NK-92 (cell line): ENCODE measurements around the gene SEC61G.

ENCODE experiments used
- DNase-seq: peaks from one replicate; lab custom pipeline; 2025; ENCODE audit not compliant: unreplicated experiment; lab: John Stamatoyannopoulos, UW

The SEC61G gene

DNA sequence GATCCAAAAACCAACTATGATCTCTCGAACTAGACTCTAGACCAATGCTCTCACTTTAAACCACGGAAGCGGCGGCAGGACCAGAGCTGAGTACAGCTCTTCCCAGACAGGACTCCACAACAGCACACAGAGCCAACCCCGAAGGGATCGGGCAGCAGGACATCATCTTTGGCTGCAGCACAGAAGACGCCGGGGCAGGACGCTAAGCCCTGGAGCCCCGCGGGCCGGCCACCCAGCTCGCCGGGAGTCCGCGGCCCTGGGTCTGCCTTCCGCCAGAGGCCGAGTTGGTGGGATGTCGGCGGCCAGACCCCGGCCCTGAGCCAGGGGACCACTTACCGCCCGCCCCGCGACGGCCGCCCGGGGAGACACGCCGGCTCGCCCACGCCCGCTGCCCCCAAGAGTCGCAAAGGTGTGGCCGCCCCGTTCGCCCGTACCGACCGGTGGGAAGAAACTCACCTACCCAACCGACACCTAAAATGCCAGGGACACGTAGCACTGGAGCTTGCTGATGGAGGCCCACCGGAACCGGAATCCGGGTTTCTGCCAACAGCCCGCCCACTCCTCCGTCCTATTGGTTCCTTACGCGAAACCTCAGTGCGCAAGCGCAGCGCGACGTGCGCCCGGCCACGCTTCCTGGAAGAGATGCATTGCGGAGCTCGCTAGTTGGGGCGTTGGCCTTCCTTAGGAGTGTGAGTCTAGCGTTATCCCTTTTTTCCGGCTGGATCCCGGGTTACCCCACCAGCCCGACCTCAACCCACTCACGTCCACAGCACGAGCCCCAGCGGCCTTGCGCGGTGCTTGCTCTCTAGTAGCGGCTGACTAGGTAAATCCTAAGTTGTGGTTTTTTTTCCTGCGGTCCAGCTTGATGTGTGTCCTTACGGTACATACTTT lies at the start of gene SEC61G:
Gene SEC61G, minus strand, starts transcription at position 510 of the 891 bp plus-strand sequence. CDS start 1,623 bp downstream, outside the sequence.
- DNase-seq, result peak; percentile 66

DNA sequence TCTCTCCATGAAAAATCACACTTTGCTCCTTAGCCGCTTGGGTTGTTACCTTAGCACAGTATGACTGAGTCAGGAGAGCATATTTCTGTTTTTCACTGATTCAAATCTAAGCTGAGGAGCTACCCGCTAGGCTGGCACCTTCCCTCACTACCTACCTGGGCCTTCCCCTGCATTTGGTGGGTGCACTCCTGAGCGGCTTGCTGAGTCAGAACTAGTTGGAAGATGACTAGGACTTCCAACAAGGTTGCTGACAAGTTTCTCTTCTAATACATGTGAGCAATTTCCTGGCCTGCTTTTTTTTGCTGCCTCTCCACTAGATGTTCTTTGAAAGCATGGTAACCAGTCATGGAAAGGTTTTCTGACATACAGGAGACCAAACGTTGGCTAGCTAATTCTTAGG lies 43.8 kb upstream of the SEC61G start:
- no peak for DNase-seq

DNA sequence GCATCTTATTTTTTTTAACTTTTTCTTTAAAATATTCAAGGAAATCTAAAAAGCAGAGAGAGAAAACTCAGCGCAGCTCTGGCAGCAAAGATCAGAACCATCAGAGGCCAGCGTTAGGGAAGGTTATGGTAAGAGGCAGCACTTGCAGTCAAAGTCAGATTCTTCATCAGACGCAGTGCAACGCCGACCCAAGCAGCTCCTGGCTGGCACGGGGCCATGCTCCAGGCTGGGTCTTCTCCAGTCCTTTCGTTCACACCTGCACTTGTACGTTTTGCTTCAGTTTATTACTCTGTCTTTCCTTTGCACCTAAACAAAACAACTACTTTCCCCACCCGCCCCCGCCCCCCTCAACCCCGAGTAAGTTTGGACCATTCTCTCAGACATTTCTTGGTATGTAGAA lies 43.1 kb upstream of the SEC61G start:
- no peak for DNase-seq

DNA sequence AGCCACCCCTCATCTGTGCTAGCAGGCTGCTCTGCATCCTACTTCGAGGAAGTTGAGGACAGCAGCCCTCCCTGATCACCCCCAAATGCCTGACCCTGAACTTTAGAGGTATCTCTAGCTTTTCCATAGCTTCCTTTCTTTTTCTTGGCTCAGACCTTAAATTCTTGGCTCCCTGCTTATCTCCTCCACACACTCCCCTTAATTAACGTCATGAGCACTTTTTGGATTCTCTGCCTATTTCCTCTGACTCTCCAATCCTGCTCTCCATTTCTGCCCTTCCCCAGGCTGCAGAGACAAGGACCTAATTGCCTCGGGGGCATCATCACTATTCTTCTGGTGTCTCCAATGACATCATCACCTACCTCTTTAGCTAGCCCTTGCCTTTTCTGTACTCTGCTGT lies 40.8 kb upstream of the SEC61G start:
- DNase-seq, result no peak

DNA sequence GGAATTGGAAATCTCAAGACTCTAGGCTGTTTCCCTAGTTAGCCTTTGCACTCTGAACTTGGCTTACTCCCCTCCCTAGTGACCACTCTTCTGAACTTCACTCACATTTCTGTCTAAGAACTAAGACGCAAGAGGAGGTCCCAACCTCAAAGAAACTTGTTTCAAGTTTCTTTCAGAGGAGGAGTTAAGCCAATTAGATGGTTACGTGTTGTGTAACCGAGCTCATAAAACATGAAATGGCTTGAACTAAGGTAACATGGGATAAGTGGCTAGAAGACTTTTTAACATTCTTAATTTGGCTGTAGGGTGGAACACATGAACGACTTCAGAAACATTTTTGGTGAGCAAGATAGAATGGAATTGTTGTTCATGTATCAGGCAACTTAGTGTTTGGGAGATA lies 39.5 kb upstream of the SEC61G start:
- no peak for DNase-seq

DNA sequence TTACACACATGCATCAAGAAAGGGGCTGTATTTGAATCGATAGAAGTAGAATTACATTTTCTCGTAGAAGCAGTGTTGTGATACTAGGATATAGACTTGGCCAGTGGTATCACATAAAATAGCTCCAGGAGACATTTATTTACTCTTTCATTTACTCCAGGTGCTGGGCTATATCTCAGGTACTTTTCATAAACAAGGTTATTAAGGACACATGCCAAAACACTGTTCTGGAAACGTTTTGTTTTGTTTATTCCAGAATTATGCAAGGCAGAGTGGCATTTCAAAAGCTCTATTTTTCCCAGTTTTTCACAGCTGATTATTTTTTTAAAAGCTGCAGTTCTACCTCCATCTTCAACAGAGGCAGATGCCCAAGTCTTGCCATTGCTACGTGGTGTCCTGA lies 37.8 kb upstream of the SEC61G start:
- no peak for DNase-seq

DNA sequence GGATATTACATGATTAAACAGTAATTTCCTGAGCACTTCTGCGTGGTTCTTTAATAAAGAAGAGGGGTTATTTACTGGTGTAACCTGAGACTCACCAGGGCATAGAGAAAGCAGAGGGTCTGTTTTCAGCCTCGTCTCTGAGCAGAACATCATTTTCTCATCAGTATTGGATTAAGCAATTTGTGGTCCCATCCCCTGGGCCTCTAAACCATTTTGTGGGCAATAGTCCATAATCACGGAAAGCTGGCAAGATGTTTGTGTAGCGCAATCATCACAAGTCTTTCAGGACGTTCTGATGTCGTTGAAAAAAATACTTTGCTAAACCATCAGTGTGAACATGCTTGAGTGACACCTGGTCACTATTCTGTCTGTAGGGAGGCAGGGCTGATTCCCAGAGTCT lies 37.1 kb upstream of the SEC61G start:
- no peak for DNase-seq

DNA sequence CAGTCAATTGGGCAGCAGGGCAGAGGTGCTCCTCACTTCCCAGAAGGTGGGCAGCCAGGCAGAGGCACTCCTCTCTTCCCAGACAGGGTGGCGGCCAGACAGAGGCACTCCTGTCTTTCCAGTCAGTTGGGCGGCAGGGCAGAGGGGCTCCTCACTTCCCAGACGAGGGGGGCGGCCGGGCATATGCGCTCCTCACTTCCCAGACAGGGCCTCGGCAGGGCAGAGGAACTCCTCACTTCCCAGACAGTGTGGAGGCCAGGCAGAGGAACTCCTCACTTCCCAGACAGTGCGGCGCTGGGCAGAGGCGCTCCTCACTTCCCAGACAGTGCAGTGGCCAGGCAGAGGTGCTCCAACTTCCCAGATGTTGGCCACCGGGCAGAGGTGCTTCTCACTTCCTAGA lies 33.4 kb upstream of the SEC61G start:
- DNase-seq, result no peak

DNA sequence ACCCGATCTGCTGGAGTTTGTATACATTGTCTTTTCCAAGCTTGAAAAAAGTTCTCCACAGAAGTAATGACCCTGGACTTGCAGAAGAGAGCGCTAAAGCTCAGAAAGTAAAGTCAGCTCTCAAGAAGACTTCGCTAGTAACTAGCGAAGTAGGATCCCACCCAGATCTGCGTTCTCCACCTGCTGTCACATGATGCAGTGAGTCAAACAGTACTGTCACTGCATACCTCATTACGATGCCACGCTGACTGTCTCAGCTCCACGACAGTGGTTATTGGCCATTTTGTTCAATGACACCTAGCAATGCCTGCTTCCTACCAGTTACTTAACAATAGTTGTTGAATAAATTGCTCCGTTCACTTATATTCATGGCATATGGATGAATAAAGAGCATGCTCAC lies 29.7 kb upstream of the SEC61G start:
- no peak for DNase-seq

DNA sequence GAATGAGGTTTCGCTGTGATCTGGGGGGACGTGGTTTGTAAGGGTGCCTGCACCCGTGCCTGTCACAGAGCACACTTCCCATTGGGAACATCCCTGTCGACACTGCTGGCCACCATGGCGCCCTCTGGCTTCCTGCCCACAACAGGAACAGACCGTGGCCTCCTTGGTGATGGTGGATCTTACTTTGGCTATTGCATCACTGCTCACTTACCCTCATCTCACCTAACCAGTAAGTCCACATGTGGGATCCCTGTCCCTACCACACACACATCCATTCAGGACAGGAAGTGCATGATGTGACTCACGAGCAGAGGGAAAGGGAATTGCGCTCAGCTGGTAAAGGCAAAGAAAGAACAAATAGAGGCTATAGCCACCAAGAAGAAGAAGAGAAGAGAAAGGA lies 26.2 kb upstream of the SEC61G start:
- no peak for DNase-seq

DNA sequence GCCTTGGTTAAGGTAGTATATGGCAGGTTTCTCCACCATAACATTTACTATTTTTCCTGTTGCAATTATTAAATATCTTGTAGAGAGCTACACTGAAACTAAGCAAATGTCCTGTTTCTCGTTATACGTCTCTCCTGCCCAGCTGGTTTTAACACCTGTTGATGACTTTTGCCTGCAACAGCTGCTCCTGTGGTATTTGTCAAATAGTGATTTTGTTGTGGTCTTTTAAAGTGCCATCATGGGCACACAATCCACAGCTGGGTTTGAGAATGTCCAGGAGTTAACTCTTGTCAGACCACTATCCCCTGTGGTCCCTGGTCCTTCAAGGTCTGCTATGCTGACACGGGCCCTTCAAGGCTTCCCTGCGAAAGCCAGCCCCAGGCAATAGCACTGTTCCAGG lies 24.9 kb upstream of the SEC61G start:
- no peak for DNase-seq

DNA sequence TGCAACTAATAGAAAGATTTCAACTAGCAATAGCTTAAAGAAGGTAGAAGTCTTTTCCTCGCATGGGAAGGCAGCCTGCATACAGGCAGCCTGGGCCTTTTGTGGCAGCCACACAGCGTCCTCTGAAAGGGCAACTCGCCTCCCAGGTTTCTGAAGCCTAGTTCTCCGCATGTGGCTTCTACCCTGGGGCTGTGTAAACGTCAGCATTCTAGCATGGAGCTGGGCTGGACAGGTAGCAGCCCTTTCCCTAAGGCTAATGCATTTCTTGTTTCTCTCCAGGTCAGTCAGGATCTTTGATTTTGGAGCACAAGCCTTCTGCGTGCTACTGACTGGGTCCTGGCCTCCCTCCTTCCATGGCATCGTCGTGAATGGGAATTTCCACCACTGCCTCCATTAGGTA lies 23.8 kb upstream of the SEC61G start:
- no peak for DNase-seq

DNA sequence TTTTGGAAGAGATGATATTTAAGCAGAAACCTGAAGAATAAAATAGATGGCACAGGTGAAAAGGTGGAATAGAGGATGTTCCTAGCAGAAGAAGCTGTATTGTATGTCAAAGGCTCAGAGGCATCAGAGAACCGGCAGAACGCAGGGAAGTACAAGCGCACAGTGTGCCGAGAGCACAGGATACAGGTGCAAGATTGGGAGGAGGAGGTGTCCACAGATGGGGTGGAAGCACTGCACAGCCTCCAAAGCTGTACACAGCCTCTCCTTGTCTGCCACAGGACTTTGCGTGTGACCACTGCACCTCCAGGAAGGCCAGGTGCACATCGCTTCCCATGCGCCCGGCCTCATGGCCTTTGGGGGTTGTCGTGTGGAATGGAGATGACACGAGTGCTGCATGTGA lies 23.3 kb upstream of the SEC61G start:
- no peak for DNase-seq

DNA sequence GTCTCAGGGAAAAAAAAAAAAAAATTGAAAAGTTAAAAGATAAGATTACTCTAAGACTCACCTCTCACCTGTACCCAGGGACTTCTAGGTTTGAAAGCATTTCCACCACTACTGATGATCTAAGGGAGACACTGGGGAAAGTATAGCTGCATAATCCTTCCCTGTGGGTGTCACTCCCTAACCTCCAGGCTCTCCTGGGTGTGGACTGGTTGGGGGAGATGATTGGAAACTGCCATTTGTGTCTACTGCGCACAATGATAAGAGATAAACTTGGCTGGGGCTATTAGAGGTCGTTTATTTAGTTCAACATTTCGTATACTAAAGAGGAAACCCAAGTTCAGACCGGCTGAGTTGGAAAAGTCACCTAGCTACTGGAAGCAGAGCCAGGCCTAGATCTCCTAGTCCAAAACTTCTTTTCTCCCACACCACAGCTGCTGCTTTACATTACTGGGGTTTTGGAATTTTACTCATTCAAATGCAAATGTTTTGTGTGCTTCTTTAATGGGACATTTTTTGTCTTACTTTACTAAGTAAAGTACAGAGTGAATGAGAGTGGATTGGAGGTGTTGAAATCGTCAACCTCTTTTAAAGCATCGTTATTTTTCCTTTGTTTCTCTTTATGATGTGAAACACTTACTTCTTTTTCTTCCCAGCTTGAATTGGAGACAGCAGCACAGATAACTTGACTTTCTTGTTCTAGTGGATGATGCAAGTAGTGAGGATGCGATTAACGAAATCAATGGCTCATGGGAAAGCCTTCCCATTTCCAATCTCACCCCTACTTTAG lies 22.3 kb upstream of the SEC61G start:
- DNase-seq, result no peak

DNA sequence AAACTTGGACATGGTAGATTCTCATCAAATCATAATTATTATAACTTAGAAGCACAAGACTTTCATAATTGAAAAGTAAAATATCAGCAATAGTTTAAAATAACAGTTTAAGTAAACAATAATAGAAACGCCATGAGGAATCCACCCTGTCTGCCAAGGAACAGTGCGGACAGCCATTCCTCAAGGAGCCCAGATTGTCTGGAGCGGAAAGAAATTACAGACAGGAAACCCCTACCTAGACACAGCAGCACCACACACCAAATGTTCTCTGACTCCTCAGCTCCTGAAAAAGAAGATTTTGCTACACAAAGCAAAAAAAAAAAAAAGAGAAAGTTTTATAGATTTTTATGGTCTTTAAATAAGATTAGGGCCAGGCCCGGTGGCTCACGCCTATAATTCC lies 21.5 kb upstream of the SEC61G start:
- no peak for DNase-seq

DNA sequence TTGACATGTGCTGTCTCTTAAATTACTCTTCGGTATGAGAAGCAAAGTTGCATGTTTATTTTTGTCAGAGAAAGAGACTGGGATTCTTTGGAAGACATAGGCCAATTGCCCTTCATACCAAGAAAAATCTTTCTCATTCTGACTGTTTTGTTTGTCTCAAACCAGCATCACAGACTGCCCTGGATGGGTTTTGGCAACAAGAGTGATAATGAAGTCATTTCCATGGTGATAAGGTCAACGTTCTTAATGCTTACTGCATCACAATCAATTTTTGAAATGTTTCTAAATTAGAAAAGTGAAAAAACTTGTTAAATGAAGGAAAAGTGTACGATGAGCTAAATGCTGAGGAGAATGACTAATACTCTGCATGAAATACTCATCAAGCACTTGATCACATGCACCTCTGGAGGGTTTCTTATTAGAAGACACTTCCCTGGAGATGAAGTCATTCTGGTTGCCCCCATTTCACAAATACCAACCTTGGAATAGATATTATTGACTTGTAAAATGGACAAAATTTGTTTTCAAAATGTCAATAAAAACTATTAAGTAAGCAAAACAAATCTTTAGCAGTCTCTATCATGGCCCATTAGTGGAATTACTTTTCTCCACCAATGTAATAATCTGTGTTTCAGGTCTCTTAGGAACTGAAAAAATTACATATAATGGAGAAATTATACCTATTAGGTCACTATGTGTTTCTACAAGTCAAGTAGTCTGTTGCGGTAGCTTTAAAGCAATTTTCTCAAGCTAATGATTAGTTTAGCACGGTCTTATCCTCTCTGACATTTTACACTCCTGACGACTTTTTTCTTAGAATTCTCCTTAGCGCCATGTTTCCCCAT lies 19.9 kb upstream of the SEC61G start:
- DNase-seq, result no peak

DNA sequence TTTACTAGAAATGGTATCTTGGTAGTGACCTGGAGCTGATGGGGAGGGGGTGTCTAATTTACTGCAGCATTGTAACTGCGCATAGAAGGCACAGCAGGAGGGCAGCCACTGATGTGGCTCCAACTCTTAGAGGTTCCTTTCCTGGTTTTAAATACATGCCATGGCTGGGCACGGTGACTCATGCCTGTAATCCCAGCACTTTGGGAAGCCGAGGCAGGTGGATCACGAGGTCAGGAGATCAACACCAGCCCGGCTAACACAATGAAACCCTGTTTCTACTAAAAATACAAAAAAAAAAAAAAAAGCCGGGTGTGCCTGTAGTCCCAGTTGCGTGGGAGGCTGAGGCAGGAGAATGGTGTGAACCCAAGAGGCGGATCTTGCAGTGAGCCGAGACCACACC lies 19.2 kb upstream of the SEC61G start:
- DNase-seq, result no peak

DNA sequence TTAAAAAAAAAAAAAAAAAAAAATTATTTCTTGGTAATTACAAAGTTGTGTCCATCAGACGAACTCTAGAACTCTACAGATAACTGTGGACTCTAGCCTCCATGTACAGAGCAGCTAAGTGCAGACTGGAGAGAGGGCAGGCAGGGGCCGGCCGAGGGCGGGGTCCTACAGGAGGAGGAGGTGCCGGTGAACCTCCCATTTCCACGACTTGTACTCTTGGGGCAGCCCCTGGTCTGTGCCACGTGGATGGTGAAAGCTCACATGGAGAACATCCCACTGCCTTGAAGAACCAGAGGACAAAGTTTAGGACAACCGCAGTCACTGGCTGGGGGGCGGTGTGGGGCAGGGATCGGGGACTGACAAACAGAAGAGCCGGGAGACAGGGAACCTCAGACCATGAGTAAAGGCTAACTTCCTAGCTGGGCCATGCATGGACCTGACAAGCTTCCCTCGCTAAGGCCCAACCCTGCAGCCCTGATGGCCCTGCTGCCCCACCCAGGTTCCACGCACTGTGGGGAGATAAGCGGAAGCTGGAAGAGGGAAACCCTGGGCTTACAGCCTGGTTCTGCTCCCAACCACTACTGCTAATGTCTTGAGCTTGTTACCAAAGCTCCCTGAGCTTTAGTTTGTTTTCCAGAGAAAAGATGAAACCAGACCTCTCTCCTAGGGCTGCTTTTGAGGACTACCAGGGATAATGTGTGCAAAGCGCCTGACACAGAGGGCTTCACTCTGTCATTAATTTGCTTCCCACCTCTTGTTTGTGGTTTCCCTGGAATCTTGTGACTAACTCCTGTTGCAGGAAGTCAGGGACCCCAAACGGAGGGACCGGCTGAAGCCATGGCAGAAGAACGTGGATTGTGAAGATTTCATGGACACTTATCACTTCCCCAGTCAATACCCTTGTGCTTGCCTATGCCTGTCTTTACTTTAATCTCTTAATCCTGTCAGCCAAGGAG lies 16.1 kb upstream of the SEC61G start:
- no peak for DNase-seq

DNA sequence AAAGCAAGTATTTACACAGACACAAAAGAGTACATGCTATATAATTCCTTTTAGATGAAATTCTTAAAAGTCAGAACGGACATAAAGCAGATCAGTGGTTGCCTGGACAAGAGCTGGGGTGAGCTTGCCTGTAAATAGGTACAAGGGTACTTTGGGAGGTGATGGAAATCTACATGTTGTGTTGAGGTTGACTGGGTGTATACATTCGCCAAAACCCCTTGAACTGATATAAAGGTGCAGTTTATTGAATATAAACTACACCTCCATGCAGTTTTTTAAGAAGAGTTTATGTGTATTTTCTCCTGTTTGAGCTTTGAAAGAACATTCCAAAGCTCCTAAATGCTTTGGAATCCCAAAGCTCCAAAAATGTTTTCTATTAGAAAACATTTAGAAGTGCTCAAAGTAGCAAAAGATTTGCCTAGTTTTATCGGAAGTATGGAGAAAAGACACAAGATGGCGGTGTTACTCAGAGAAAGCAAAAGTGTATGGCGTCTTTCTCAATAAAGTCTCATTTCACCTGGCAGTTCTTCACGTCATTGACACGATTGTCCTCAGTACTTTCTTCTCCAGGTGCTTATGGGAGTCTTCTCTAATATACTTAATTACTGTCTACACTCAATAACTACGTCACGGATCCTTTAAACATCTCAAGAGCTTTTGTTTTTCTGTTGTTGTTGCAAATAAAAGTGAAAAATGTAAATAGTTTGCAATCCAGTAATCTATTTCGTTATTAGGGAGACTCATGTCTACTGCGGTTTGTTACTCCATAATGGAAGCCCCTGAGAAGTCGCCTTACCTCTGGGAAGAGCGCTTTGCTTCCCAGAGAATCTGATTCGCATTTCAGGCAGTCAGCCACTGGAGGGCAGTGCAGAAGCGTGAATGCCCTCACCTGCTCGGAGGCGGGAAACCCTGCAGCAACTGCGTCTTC lies 14.7 kb upstream of the SEC61G start:
- DNase-seq, result no peak
